ENCODE data around the gene OPN5.

The OPN5 gene

GRCh38 chr6:47875593-47875992 lies 93.8 kb downstream of the OPN5 start:
- DNase-seq: no peak
